ENCODE data around the gene ARHGEF2.

- TF ChIP-seq GABPA (tag; conservative IDR thresholded peaks at IDR 0.05; ENCODE audit: low read depth) = no peak
- TF ChIP-seq NR2C2 (CRISPR knock-in tag; IDR thresholded peaks at IDR 0.05) = no peak
- TF ChIP-seq NR2C2 (tag; IDR thresholded peaks at IDR 0.05) = no peak
- TF ChIP-seq CEBPB (tag; IDR thresholded peaks at IDR 0.05) = no peak
- TF ChIP-seq ETV5 (CRISPR knock-in tag; IDR thresholded peaks at IDR 0.05; ENCODE audit: low read depth) = no peak
- TF ChIP-seq CTCF (IDR thresholded peaks at IDR 0.05 in 2 of 3, conservative IDR thresholded peaks at IDR 0.05 in 1 of 3; ENCODE audit: insufficient read depth in 2 of 3, low read depth in 1 of 3, low read length in 3 of 3) = no peak
- TF ChIP-seq SNAPC5 (CRISPR knock-in tag; IDR thresholded peaks at IDR 0.05) = no peak
- TF ChIP-seq PATZ1 (CRISPR knock-in tag; IDR thresholded peaks at IDR 0.05; ENCODE audit: borderline replicate concordance) = no peak
- TF ChIP-seq POLR2G (IDR thresholded peaks at IDR 0.05; ENCODE audit: low read depth, low read length) = 0 out of 2 replicates have a peak, but pooled peaks have one; percentile 27
- no peak for TF ChIP-seq TCF7L2 (IDR thresholded peaks at IDR 0.05; ENCODE audit: low read depth, low read length)
- TF ChIP-seq ZKSCAN3 (CRISPR knock-in tag; IDR thresholded peaks at IDR 0.05) = no peak
- TF ChIP-seq EP300 (IDR thresholded peaks at IDR 0.05; ENCODE audit: low read length) = no peak
- TF ChIP-seq GATA2 (CRISPR knock-in tag; IDR thresholded peaks at IDR 0.05) = no peak
Observed at GRCh38 chr1:155974208-155975115, 3.9 kb downstream of the ARHGEF2 start.

All from K562 (cell line).